Activated T-helper 2 cell treated with anti-CD3 and anti-CD28 coated beads, Interferon-gamma antibody, Interleukin-2, Interleukin-4, amounts not matched to agents 10 μg/mL and 5 μg/mL and 100 μg/mL, durations not matched to agents 14 hours and 24 hours and 36 hours (primary cell): ENCODE results near the gene METTL2B. TPM values are rescaled to one million over a fixed set of nuclear protein-coding genes. Genes with fewer than 3 reads are reported as not detected.
"Not testable (repeated sequence)": the region's sequence is repeated elsewhere in the genome, so short reads cannot be mapped to it uniquely, and the experiment has no call there.

Experiments
- DNase-seq: peaks from one replicate; pipeline ENCODE4 v3.0.0; 2021; ENCODE audit warnings: low spot score
- H3K27ac Mint-ChIP-seq: one replicate; pipeline ENCODE4 v1.8.0; 2021; ENCODE audit warnings: mixed read lengths
- H3K27me3 Mint-ChIP-seq: one replicate; pipeline ENCODE4 v1.8.0; 2021; ENCODE audit warnings: low read depth, mixed read lengths
- H3K36me3 Mint-ChIP-seq: one replicate; pipeline ENCODE4 v1.8.0; 2021; ENCODE audit warnings: low read depth, mixed read lengths
- H3K4me1 Mint-ChIP-seq: one replicate; pipeline ENCODE4 v1.8.0; 2021; ENCODE audit warnings: low read depth, mixed read lengths
- H3K4me3 Mint-ChIP-seq: one replicate; pipeline ENCODE4 v1.8.0; 2021; ENCODE audit warnings: low read depth, mild to moderate bottlenecking, moderate library complexity, mixed read lengths
- H3K9me3 Mint-ChIP-seq: one replicate; pipeline ENCODE4 v1.8.0; 2021; ENCODE audit warnings: mixed read lengths
- intact Hi-C: fragments of 100-400 bp; cut with micrococcal nuclease; formaldehyde crosslinking; loops from one replicate; pipeline ENCODE4 v1.15.1; 2023
- total RNA-seq: library from RNA; stranded (reverse); gene quantifications from 2 replicates; pipeline ENCODE4 v1.2.3, GENCODE V29; 2022

The METTL2B gene
- total RNA-seq, 1 donor from 2014 or later, result 46.9 TPM

DNA sequence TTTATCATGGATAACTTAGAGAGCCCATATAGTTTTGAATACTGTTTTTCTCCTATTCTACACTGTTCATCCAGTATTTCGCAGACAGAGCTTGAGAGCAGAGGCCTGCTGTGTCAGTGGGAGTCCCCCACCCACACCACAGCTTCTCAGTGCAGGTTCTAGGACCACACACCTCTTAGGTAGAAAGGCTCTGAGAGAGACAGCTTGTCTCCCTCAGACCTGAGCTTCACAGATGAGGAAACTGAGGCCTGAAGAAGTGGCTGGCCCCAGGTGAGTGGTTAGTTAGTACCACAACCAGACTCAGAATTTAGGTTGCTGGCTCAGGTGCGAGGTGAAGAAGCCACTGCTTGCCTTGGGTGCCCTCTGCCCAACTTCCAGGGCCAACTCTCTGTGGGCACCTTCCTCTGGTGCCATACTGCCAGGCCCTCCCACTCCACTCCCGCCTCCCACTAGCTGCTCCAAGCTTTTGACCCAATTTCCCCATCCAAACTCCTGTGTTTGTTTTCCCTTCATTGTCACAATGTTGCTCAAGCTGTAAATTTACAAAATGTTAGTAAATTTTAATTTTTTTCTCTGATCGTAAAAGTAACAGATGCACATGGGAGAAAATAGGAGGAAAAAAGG, 28.5 kb upstream of the METTL2B start:
- no peaks in the 10 kb centered on the region for H3K36me3 Mint-ChIP-seq
- H3K4me3 Mint-ChIP-seq, result no peak overlapping the region
- no peak for DNase-seq
- H3K4me1 Mint-ChIP-seq, result peaks cover 46% of the 10 kb centered on the region
- H3K27me3 Mint-ChIP-seq, result no peaks in the 10 kb centered on the region
- H3K9me3 Mint-ChIP-seq, result no peaks in the 10 kb centered on the region
- intact Hi-C loops, result no loop called here
- H3K27ac Mint-ChIP-seq, result peak overlapping the region; percentile 55

DNA sequence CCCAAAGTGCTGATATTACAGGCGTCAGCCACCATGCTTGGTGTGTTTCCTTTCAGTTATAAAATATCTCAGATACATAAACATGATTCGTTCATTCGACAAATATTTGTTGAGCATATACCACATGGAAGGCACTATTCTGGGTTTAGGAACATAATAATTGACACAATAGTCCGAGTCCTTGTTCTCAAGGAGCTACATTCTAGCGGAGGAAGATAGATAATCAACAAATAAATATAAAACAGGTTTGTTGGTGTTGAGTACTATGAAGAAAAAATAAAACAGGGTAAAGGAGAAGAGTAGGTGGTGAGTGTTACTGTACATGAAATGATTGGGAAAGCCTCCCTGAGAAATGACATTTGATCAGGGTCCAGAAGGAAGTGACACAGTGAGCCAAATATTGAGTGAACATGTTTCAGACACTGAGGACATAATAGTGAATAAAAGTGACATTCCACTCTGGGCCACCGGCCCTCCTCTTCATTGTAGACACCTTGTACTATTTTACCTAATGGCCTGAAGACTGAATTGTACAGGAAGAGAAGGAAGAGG, 27.7 kb upstream of the METTL2B start:
- Mint-ChIP-seq H3K36me3 (no peaks in the 10 kb centered on the region), H3K27me3 (no peaks in the 10 kb centered on the region), H3K4me1 (peaks cover 50% of the 10 kb centered on the region), H3K27ac (peak overlapping the region; percentile 84), H3K4me3 (no peak overlapping the region), H3K9me3 (no peaks in the 10 kb centered on the region)
- intact Hi-C loops, result no loop called here
- no peak for DNase-seq

- DNase-seq, result no peak
- intact Hi-C loops, result loop anchor here (10.0 kb wide), 1 partner anchor 596 kb away; no protein-coding TSS in a partner anchor
- H3K27me3 Mint-ChIP-seq, result no peaks in the 10 kb centered on the region
- H3K4me3 Mint-ChIP-seq, result peak overlapping the region; percentile 44
- H3K4me1 Mint-ChIP-seq, result peaks cover 58% of the 10 kb centered on the region
- H3K9me3 Mint-ChIP-seq, result no peaks in the 10 kb centered on the region
- peak overlapping the region; percentile 92 for H3K27ac Mint-ChIP-seq
- H3K36me3 Mint-ChIP-seq, result no peaks in the 10 kb centered on the region
These were observed 26.1 kb upstream of the METTL2B start for GRCh38 chr7:128450409-128450808.

GRCh38 chr7:128450913-128451312, 25.6 kb upstream of the METTL2B start:
- H3K36me3 Mint-ChIP-seq, result peaks cover 2% of the 10 kb centered on the region
- H3K27me3 Mint-ChIP-seq, result no peaks in the 10 kb centered on the region
- no peaks in the 10 kb centered on the region for H3K9me3 Mint-ChIP-seq
- no peak for DNase-seq
- intact Hi-C loops, result loop anchor here (1.0 to 10.0 kb wide), 2 partner anchors 8 to 596 kb away; no protein-coding TSS in a partner anchor
- peak overlapping the region; percentile 92 for H3K27ac Mint-ChIP-seq
- H3K4me3 Mint-ChIP-seq, result peak overlapping the region; percentile 27
- peaks cover 58% of the 10 kb centered on the region for H3K4me1 Mint-ChIP-seq

- Mint-ChIP-seq H3K4me3 (peak overlapping the region; percentile 55), H3K27me3 (no peaks in the 10 kb centered on the region), H3K36me3 (peaks cover 19% of the 10 kb centered on the region), H3K9me3 (no peaks in the 10 kb centered on the region), H3K4me1 (peaks cover 58% of the 10 kb centered on the region), H3K27ac (peak overlapping the region; percentile 92)
- intact Hi-C loops, result loop anchor here (10.0 kb wide), 1 partner anchor 598 kb away; no protein-coding TSS in a partner anchor
- DNase-seq, result no peak
These were observed 24.0 kb upstream of the METTL2B start for GRCh38 chr7:128452552-128452951.

DNA sequence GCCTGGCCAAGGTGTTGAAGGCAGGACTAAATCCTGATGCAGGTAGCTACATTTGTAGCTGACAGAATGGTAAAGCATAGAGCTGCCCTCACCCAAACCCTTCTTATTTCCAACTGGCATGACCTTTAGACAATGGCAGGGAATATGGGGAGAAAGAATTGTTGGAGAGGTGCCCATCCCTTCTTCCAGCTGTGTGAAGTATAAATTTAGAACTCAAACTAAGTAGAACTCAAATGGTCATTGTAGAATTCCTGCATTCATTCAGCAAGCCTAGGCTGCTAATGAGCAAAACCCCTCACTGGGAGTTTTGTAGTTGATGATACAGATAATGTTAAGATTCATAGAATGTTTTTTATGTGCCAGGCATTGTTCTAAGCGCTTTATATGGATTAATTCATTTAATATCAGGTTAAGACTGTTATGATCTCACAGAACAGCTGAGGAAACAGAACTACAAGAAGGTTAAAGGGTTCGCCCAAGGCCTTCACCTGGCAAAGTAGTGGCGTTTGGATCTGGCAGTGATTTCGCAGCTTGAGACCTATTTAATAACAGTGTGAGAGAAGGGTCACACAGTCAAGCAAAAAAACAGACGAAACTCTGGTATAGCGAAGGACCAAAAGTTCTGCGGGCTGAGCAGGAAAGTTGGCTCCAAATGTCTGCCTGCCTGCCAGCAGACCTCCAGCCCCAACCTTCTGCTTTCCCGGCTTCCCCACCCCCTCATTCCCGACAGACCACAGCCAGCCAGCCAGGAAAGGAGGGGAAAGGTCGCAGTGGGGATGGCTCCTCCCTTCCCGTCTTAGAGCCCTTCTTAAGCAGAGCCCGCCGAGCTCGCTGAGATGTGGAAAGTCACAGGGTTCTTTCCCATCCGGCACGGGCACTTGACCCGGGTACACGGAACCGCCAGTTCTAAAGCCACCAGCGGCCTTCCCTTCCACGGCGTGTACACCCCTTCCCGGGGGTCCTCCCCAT, 22.4 kb upstream of the METTL2B start:
- DNase-seq, result no peak
- intact Hi-C loops, result loop anchor here (10.0 kb wide), 1 partner anchor 599 kb away; no protein-coding TSS in a partner anchor
- peak overlapping the region; percentile 35 for H3K4me3 Mint-ChIP-seq
- H3K4me1 Mint-ChIP-seq, result peaks cover 60% of the 10 kb centered on the region
- no peaks in the 10 kb centered on the region for H3K9me3 Mint-ChIP-seq
- H3K27ac Mint-ChIP-seq, result peak overlapping the region; percentile 99
- peaks cover 33% of the 10 kb centered on the region for H3K36me3 Mint-ChIP-seq
- H3K27me3 Mint-ChIP-seq, result no peaks in the 10 kb centered on the region

GRCh38 chr7:128454808-128455542, 21.6 kb upstream of the METTL2B start:
- Mint-ChIP-seq H3K36me3 (peaks cover 41% of the 10 kb centered on the region), H3K27me3 (no peaks in the 10 kb centered on the region), H3K4me3 (peak overlapping the region; percentile 88), H3K9me3 (no peaks in the 10 kb centered on the region), H3K4me1 (peaks cover 68% of the 10 kb centered on the region), H3K27ac (peak overlapping the region; percentile 99)
- intact Hi-C loops, result loop anchor here (1.0 to 10.0 kb wide), 4 partner anchors 46 to 600 kb away; partner anchors contain the start of genes IMPDH1 and RBM28
- DNase-seq, result no peak

- Mint-ChIP-seq H3K27ac (peak within 1 kb of the TSS; percentile 99), H3K4me3 (peak within 1 kb of the TSS; percentile 88), H3K27me3 (no peaks in the 10 kb centered on the region), H3K4me1 (peaks cover 64% of the 10 kb centered on the region), H3K36me3 (peaks cover 45% of the 10 kb centered on the region), H3K9me3 (no peaks in the 10 kb centered on the region)
- intact Hi-C loops, result loop anchor here (1.0 to 10.0 kb wide), 4 partner anchors 46 to 601 kb away; partner anchors contain the start of genes IMPDH1 and RBM28
- DNase-seq, result peak; percentile 95
These were observed 20.8 kb upstream of the METTL2B start, which contains the start of gene HILPDA for GRCh38 chr7:128455543-128456254. TSS of gene HILPDA (plus strand) at chr7:128455878. CDS start at chr7:128457269, 1,391 bp downstream.

DNA sequence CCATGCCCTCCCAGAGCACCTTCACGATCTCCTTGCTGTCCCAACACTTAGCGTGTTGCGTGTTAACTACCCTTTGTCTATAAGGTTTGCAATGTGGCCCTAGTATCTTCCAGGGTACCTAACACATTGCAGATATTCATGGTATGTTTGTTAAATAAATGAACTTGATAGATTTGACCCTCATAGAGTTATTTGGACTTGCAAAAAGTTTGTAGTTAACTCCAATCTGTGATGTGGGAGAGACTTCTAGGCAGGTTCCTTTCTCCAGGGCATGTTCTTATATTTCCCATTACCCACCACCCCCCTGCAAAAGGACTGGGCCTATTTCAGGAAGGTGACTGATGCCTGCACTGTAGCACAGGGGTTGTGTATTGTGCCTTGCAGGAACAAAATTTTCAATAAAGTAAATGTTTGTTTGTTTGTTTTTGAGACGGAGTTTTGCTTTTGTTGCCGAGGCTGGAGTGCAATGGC, 20.3 kb upstream of the METTL2B start:
- Mint-ChIP-seq H3K27ac (peak overlapping the region; percentile 94), H3K27me3 (no peaks in the 10 kb centered on the region), H3K36me3 (peaks cover 48% of the 10 kb centered on the region), H3K9me3 (no peaks in the 10 kb centered on the region), H3K4me1 (peaks cover 58% of the 10 kb centered on the region), H3K4me3 (peak overlapping the region; percentile 88)
- DNase-seq, result no peak
- intact Hi-C loops, result loop anchor here (5.0 to 10.0 kb wide), 3 partner anchors 76 to 601 kb away; partner anchors contain the start of gene RBM28

GRCh38 chr7:128457385-128457784, 19.2 kb upstream of the METTL2B start:
- Mint-ChIP-seq H3K36me3 (peaks cover 49% of the 10 kb centered on the region), H3K27ac (peak overlapping the region; percentile 94)

GRCh38 chr7:128458956-128459355, 17.6 kb upstream of the METTL2B start:
- Mint-ChIP-seq H3K4me3 (peak overlapping the region; percentile 88), H3K27me3 (no peaks in the 10 kb centered on the region), H3K36me3 (peaks cover 59% of the 10 kb centered on the region), H3K27ac (peak overlapping the region; percentile 94), H3K4me1 (peaks cover 37% of the 10 kb centered on the region), H3K9me3 (no peaks in the 10 kb centered on the region)
- no peak for DNase-seq
- intact Hi-C loops, result loop anchor here (1.0 to 10.0 kb wide), 6 partner anchors 8 to 604 kb away; partner anchors contain the start of genes METTL2B and RBM28

More at GRCh38 chr7:128457385-128457784, 19.2 kb upstream of the METTL2B start:
- DNase-seq, H3K9me3 Mint-ChIP-seq, H3K27me3 Mint-ChIP-seq: not testable (repeated sequence)
- H3K4me1 Mint-ChIP-seq, result peaks cover 47% of the 10 kb centered on the region
- H3K4me3 Mint-ChIP-seq, result peak overlapping the region; percentile 88
- intact Hi-C loops, result loop anchor here (5.0 to 10.0 kb wide), 3 partner anchors 75 to 603 kb away; partner anchors contain the start of gene RBM28
